HFFc6 (cell line): ENCODE results near the gene PURB. TPM values are rescaled to one million over a fixed set of nuclear protein-coding genes. Genes with fewer than 3 reads are reported as not detected.

Experiments
- DNase-seq: peaks from one replicate; pipeline ENCODE4 v3.0.0-alpha.2; 2018
- H3K27ac Mint-ChIP-seq: 2 replicates; pipeline ENCODE4 v1.8.0; 2020; ENCODE audit warnings: mild to moderate bottlenecking, mixed read lengths
- H3K27me3 Mint-ChIP-seq: 2 replicates; pipeline ENCODE4 v1.8.0; 2021; ENCODE audit warnings: mild to moderate bottlenecking, moderate library complexity, mixed read lengths; ENCODE audit not compliant: insufficient read depth
- H3K36me3 Mint-ChIP-seq: 2 replicates; pipeline ENCODE4 v1.8.0; 2021; ENCODE audit warnings: low read depth, mixed read lengths
- H3K4me1 Mint-ChIP-seq: 2 replicates; pipeline ENCODE4 v1.8.0; 2020; ENCODE audit warnings: low read depth, mixed read lengths
- H3K4me3 Mint-ChIP-seq: 2 replicates; pipeline ENCODE4 v1.8.0; 2020; ENCODE audit warnings: mild to moderate bottlenecking, moderate library complexity, mixed read lengths
- H3K9me3 Mint-ChIP-seq: 2 replicates; pipeline ENCODE4 v1.8.0; 2020; ENCODE audit warnings: mild to moderate bottlenecking, mixed read lengths
- total RNA-seq, 6 experiments: library from RNA; stranded (reverse); fragmentation: NEBNext Ultra II Directional; extraction: Animal tissue kit (Norgen Biotek cat#: 25700); gene quantifications; 2 replicates in 1 of 6; 3 replicates in 5 of 6; pipeline ENCODE4 v1.2.3, GENCODE V29; 2021
- TF ChIP-seq, protein P1 (sequence below): fragments of 200-600 bp; sonication (generic); IDR thresholded peaks from 2 replicates; pipeline ENCODE4 v1.5.0; 2021; ENCODE audit warnings: antibody characterized with exemption, mild to moderate bottlenecking

PURB gene
- total RNA-seq, 6 experiments from 2014 or later: 22.2 to 32.2 (median 26.0) TPM

DNA sequence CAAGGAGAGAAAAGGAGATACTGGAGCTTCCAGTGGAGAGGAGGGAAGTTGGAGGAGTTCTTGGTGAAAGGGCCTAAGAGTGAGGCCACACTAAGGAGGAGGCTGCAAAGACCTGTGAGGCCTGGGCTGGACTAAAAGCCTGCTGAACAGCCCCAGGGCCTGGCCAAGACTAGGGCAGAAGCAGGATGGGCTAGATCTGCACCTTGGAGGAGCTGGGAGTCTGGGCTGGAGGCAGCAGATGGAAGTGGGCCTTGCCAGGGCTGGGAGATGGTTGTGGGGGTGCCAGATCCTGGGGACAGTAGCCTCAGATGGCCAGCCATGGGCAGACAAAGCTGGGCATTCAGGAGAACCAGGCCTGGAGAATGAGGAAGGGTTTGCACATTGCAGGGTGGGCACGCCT is 6.5 kb upstream of the PURB start:
- DNase-seq: no peak

GRCh38 chr7:44891372-44891771 is 6.0 kb upstream of the PURB start:
- no peaks in the 10 kb centered on the region for H3K27me3 Mint-ChIP-seq
- peaks cover 9% of the 10 kb centered on the region; the same call in 1 of the 2 replicates for H3K4me1 Mint-ChIP-seq
- no peaks in the 10 kb centered on the region for H3K36me3 Mint-ChIP-seq
- H3K27ac Mint-ChIP-seq: peak overlapping the region; percentile 8; the same call in 1 of the 2 replicates
- TF ChIP-seq, protein P1, sequence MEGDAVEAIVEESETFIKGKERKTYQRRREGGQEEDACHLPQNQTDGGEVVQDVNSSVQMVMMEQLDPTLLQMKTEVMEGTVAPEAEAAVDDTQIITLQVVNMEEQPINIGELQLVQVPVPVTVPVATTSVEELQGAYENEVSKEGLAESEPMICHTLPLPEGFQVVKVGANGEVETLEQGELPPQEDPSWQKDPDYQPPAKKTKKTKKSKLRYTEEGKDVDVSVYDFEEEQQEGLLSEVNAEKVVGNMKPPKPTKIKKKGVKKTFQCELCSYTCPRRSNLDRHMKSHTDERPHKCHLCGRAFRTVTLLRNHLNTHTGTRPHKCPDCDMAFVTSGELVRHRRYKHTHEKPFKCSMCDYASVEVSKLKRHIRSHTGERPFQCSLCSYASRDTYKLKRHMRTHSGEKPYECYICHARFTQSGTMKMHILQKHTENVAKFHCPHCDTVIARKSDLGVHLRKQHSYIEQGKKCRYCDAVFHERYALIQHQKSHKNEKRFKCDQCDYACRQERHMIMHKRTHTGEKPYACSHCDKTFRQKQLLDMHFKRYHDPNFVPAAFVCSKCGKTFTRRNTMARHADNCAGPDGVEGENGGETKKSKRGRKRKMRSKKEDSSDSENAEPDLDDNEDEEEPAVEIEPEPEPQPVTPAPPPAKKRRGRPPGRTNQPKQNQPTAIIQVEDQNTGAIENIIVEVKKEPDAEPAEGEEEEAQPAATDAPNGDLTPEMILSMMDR: no peak
- DNase-seq: no peak
- no peak overlapping the region for H3K4me3 Mint-ChIP-seq
- no peaks in the 10 kb centered on the region for H3K9me3 Mint-ChIP-seq

More for the DNA sequence above, 6.5 kb upstream of the PURB start:
- H3K27me3 Mint-ChIP-seq: no peaks in the 10 kb centered on the region
- no peak overlapping the region for H3K27ac Mint-ChIP-seq
- H3K9me3 Mint-ChIP-seq: no peaks in the 10 kb centered on the region
- H3K4me3 Mint-ChIP-seq: no peak overlapping the region
- TF ChIP-seq, protein P1: no peak
- no peaks in the 10 kb centered on the region for H3K36me3 Mint-ChIP-seq
- peaks cover 9% of the 10 kb centered on the region; the same call in 1 of the 2 replicates for H3K4me1 Mint-ChIP-seq

DNA sequence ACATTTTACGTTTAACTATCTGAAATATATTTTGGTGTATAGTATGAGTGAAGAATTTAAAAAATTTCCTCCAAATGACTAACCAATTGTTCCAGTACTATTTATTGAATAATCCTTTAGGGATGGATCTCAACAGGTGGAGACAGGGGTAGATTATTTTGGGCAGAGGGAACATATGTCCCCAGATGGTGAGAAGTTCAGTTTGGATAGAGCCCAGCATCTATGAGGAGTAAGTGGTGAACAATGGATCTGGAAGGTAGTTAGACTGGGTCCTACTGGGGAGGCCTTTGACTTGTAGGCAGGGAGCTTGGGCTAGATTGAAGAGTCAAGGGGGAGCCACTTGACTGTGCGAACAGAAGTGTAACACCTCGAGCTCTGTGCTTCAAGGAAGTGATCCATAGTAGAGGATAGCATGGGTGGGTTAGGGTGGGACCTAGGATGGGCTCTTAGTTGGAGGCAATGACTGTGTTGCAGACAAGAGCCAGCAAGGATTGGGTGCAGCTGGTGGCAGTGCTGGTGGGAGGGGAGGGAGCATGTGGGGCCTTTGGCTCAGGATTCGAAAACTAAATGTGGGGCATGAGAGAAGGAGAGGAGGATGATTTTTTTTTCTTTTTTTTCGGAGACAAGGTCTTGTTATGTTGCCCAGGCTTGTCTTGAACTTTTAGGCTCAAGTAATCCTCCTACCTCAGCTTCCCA is 3.9 kb upstream of the PURB start:
- Mint-ChIP-seq H3K4me1 (peaks cover 20% of the 10 kb centered on the region), H3K27me3 (peaks cover 5% of the 10 kb centered on the region), H3K27ac (no peak overlapping the region), H3K9me3 (no peaks in the 10 kb centered on the region; the same call in 1 of the 2 replicates), H3K36me3 (peaks cover 9% of the 10 kb centered on the region), H3K4me3 (no peak overlapping the region)
- TF ChIP-seq, protein P1: no peak
- DNase-seq: no peak

DNA sequence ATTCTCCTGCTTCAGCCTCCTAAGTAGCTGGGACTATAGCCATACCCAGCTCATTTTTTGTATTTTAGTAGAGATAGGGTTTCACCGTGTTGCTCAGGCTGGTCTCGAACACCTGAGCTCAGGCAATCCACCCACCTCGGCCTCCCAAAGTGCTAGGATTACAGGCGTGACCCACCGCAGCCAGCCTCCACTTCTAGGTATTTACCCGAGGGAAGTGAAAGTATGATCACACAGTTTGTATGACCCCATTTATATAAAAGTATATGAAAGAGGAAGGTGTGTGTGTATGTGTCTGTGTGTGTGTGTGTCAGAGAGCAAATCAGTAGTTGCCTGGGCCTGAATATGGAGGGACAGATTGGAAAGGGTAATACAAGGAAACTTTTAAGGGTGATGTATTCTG is 2.0 kb upstream of the PURB start:
- Mint-ChIP-seq H3K36me3 (peaks cover 25% of the 10 kb centered on the region), H3K27me3 (peaks cover 5% of the 10 kb centered on the region), H3K4me1 (peaks cover 38% of the 10 kb centered on the region), H3K4me3 (no peak overlapping the region), H3K9me3 (no peaks in the 10 kb centered on the region; the same call in 1 of the 2 replicates), H3K27ac (peak overlapping the region; percentile 100)
- TF ChIP-seq, protein P1: no peak
- no peak for DNase-seq

- Mint-ChIP-seq H3K36me3 (peaks cover 44% of the 10 kb centered on the region), H3K27me3 (peaks cover 5% of the 10 kb centered on the region), H3K4me3 (peak overlapping the region; percentile 96), H3K27ac (peak overlapping the region; percentile 100), H3K9me3 (no peaks in the 10 kb centered on the region; the same call in 1 of the 2 replicates), H3K4me1 (peaks cover 54% of the 10 kb centered on the region)
- TF ChIP-seq, protein P1: no peak
- peak; percentile 49 for DNase-seq
Measured at GRCh38 chr7:44884621-44885393, 523 bp downstream of the PURB start.
